ENCODE data around the gene CHMP5. TPM values are rescaled to one million over a fixed set of nuclear protein-coding genes. Genes with fewer than 3 reads are reported as not detected.

The CHMP5 gene
- total and polyA plus RNA-seq, 2 donors, result 79.8 to 118 TPM

DNA sequence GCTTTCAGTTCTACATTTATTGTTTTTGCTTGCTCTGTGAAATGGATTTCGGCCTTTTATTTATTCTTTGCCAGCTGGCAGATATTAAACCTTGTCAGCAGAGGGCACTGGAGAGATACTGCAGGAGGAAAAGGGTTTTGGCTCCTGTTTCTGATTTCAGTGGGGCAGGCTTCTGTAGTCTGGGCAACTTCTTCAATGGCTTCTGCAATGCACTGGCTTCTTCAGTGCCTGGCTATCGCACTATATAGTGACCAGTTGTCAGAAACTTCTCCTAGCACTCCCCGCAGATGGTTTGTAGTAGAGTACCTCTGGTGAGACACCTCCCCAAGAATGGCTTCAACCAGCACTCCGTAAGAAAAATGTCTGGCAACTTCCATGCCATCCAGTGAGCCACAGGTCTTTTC lies 22.2 kb downstream of the CHMP5 start:
- Histone ChIP-seq H3K4me1 (ENCODE audit: control insufficient read depth in 2 of 2, insufficient read depth in 2 of 2, low read length in 2 of 2) (peaks cover 14 to 24% of the 10 kb centered on the region in 2 donors), H3K27ac (ENCODE audit: low read depth in 1 of 2, low read length in 1 of 2) (peak overlapping the region in 1 of 2 donors; percentile 42), H3K27me3 (ENCODE audit: control insufficient read depth in 2 of 2, insufficient read depth in 1 of 2, low read length in 1 of 2) (no peaks in the 10 kb centered on the region), H3K4me3 (ENCODE audit: low read length in 2 of 2) (no peak overlapping the region), H3K9me3 (ENCODE audit: control insufficient read depth in 2 of 2, insufficient read depth in 1 of 2, low read length in 1 of 2) (no peaks in the 10 kb centered on the region), H3K36me3 (ENCODE audit: control insufficient read depth in 2 of 2, insufficient read depth in 2 of 2, low read length in 1 of 2) (peaks cover 5 to 18% of the 10 kb centered on the region in 2 donors)
- WGBS, result 63% methylated on average over 4 of the region's 4 CpGs
- peak in 7 of 9 donors; percentile 56 to 87 (median 67) for DNase-seq (ENCODE audit: low read depth in 6 of 9, low spot score in 9 of 9)

- no peaks in the 10 kb centered on the region for H3K27me3 ChIP-seq (ENCODE audit: control insufficient read depth in 2 of 2, insufficient read depth in 1 of 2, low read length in 1 of 2)
- peaks cover 4 to 20% of the 10 kb centered on the region in 2 donors for H3K36me3 ChIP-seq (ENCODE audit: control insufficient read depth in 2 of 2, insufficient read depth in 2 of 2, low read length in 1 of 2)
- H3K4me1 ChIP-seq (ENCODE audit: control insufficient read depth in 2 of 2, insufficient read depth in 2 of 2, low read length in 2 of 2), result peaks cover 21 to 28% of the 10 kb centered on the region in 2 donors
- H3K9me3 ChIP-seq (ENCODE audit: control insufficient read depth in 2 of 2, insufficient read depth in 1 of 2, low read length in 1 of 2), result no peaks in the 10 kb centered on the region
- H3K27ac ChIP-seq (ENCODE audit: low read depth in 1 of 2, low read length in 1 of 2), result peak overlapping the region in 1 of 2 donors; percentile 84
- H3K4me3 ChIP-seq (ENCODE audit: low read length in 2 of 2), result no peak overlapping the region
- 91% methylated on average over 4 of the region's 4 CpGs for WGBS
- no peak for DNase-seq (ENCODE audit: low read depth in 6 of 9, low spot score in 9 of 9)
Observed at GRCh38 chr9:33288235-33288634, 23.4 kb downstream of the CHMP5 start.

DNA sequence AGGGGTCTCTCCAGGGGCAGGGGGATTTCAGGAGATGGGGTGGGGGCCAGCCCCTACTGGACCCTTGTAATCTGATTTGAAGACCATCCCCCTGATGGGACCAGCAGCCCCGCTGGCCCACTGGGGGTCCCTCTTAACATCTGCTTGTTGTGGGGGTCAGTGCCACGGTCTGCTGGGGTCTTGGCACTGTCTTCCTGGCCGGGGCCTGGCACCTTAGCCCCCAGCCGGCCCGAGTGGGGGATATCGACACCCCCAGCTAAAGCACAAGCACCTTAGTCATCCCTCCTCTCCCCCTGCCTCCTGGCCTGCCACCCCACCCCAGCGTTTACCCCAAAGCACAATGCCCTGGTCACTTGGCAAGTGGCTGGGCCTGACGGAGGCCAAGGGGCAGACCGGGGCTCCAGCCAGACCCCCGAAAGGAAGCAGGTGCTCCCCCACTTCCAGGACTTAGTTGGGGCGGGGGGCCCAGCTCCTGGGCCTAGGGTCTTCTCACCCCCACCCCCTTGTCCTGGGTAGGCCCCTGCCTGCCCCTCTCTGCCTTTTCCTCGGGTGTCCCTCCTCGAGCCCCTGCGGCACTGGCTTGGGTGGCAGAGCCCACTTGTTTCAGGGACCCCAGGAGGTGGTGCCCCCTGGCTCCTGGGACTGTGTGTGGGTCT lies 24.1 kb downstream of the CHMP5 start:
- Histone ChIP-seq H3K36me3 (ENCODE audit: control insufficient read depth in 2 of 2, insufficient read depth in 2 of 2, low read length in 1 of 2) (peaks cover 4 to 15% of the 10 kb centered on the region in 2 donors), H3K27me3 (ENCODE audit: control insufficient read depth in 2 of 2, insufficient read depth in 1 of 2, low read length in 1 of 2) (no peaks in the 10 kb centered on the region), H3K4me3 (ENCODE audit: low read length in 2 of 2) (peak overlapping the region in 1 of 2 donors; percentile 82), H3K9me3 (ENCODE audit: control insufficient read depth in 2 of 2, insufficient read depth in 1 of 2, low read length in 1 of 2) (no peaks in the 10 kb centered on the region), H3K4me1 (ENCODE audit: control insufficient read depth in 2 of 2, insufficient read depth in 2 of 2, low read length in 2 of 2) (peaks cover 21 to 28% of the 10 kb centered on the region in 2 donors), H3K27ac (ENCODE audit: low read depth in 1 of 2, low read length in 1 of 2) (peak overlapping the region; percentile 84 to 100)
- 82% methylated on average over 14 of the region's 14 CpGs for WGBS
- DNase-seq (ENCODE audit: low read depth in 6 of 9, low spot score in 9 of 9), result no peak

GRCh38 chr9:33289496-33289895 lies 24.6 kb downstream of the CHMP5 start:
- H3K4me3 ChIP-seq (ENCODE audit: low read length in 2 of 2), result peak overlapping the region; percentile 82 to 83
- H3K9me3 ChIP-seq (ENCODE audit: control insufficient read depth in 2 of 2, insufficient read depth in 1 of 2, low read length in 1 of 2), result no peaks in the 10 kb centered on the region
- H3K27ac ChIP-seq (ENCODE audit: low read depth in 1 of 2, low read length in 1 of 2), result peak overlapping the region; percentile 99 to 100
- H3K36me3 ChIP-seq (ENCODE audit: control insufficient read depth in 2 of 2, insufficient read depth in 2 of 2, low read length in 1 of 2), result peaks cover 6 to 20% of the 10 kb centered on the region in 2 donors
- 6% methylated on average over 12 of the region's 12 CpGs for WGBS
- H3K27me3 ChIP-seq (ENCODE audit: control insufficient read depth in 2 of 2, insufficient read depth in 1 of 2, low read length in 1 of 2), result no peaks in the 10 kb centered on the region
- peak in 1 of 9 donors; percentile 37 for DNase-seq (ENCODE audit: low read depth in 6 of 9, low spot score in 9 of 9)
- peaks cover 22 to 29% of the 10 kb centered on the region in 2 donors for H3K4me1 ChIP-seq (ENCODE audit: control insufficient read depth in 2 of 2, insufficient read depth in 2 of 2, low read length in 2 of 2)

- Histone ChIP-seq H3K4me1 (ENCODE audit: control insufficient read depth in 2 of 2, insufficient read depth in 2 of 2, low read length in 2 of 2) (peaks cover 26 to 33% of the 10 kb centered on the region in 2 donors), H3K36me3 (ENCODE audit: control insufficient read depth in 2 of 2, insufficient read depth in 2 of 2, low read length in 1 of 2) (peaks cover 10 to 24% of the 10 kb centered on the region in 2 donors), H3K9me3 (ENCODE audit: control insufficient read depth in 2 of 2, insufficient read depth in 1 of 2, low read length in 1 of 2) (no peaks in the 10 kb centered on the region), H3K27ac (ENCODE audit: low read depth in 1 of 2, low read length in 1 of 2) (peak overlapping the region; percentile 99 to 100), H3K27me3 (ENCODE audit: control insufficient read depth in 2 of 2, insufficient read depth in 1 of 2, low read length in 1 of 2) (no peaks in the 10 kb centered on the region), H3K4me3 (ENCODE audit: low read length in 2 of 2) (peak overlapping the region; percentile 82 to 83)
- DNase-seq (ENCODE audit: low read depth in 6 of 9, low spot score in 9 of 9), result no peak
- 2% methylated on average over 14 of the region's 14 CpGs for WGBS
Observed at GRCh38 chr9:33289936-33290246, 25.0 kb downstream of the CHMP5 start.

- Histone ChIP-seq H3K9me3 (ENCODE audit: control insufficient read depth in 2 of 2, insufficient read depth in 1 of 2, low read length in 1 of 2) (no peaks in the 10 kb centered on the region), H3K27ac (ENCODE audit: low read depth in 1 of 2, low read length in 1 of 2) (peak within 1 kb of the TSS; percentile 99 to 100), H3K4me1 (ENCODE audit: control insufficient read depth in 2 of 2, insufficient read depth in 2 of 2, low read length in 2 of 2) (peaks cover 28 to 37% of the 10 kb centered on the region in 2 donors), H3K27me3 (ENCODE audit: control insufficient read depth in 2 of 2, insufficient read depth in 1 of 2, low read length in 1 of 2) (no peaks in the 10 kb centered on the region), H3K36me3 (ENCODE audit: control insufficient read depth in 2 of 2, insufficient read depth in 2 of 2, low read length in 1 of 2) (peaks cover 14 to 29% of the 10 kb centered on the region in 2 donors), H3K4me3 (ENCODE audit: low read length in 2 of 2) (peak within 1 kb of the TSS; percentile 82 to 83)
- WGBS, result under 1% methylated on average over 63 of the region's 63 CpGs
- DNase-seq (ENCODE audit: low read depth in 6 of 9, low spot score in 9 of 9), result peak; percentile 95 to 99 (median 98)
Observed at GRCh38 chr9:33290247-33291030, 25.6 kb downstream of the CHMP5 start, which contains the start of gene NFX1. Gene NFX1, plus strand, starts transcription at chr9:33290516. Its CDS starts 57 bp downstream, at chr9:33290573.

DNA sequence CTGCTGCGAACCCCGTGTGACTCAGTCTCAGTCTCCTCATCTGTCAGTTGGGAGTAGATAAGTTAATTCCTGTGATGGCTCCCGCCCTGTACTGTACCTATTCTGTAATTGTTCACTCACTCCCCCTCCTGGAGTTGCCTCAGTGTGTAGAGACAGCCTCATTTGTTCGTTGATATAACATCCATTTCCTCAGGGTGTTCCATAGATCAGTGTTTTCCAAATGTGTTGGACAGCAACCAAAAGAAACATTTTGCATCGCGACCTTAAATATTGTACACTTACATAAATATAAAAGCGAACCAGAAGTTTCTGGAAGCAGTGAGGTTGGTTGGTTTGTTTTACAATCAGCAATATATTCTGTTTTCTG lies 26.2 kb downstream of the CHMP5 start:
- no peaks in the 10 kb centered on the region for H3K27me3 ChIP-seq (ENCODE audit: control insufficient read depth in 2 of 2, insufficient read depth in 1 of 2, low read length in 1 of 2)
- H3K27ac ChIP-seq (ENCODE audit: low read depth in 1 of 2, low read length in 1 of 2), result peak overlapping the region; percentile 99 to 100
- H3K36me3 ChIP-seq (ENCODE audit: control insufficient read depth in 2 of 2, insufficient read depth in 2 of 2, low read length in 1 of 2), result peaks cover 18 to 35% of the 10 kb centered on the region in 2 donors
- H3K4me3 ChIP-seq (ENCODE audit: low read length in 2 of 2), result peak overlapping the region; percentile 82 to 83
- 28% methylated on average over 7 of the region's 7 CpGs for WGBS
- peaks cover 29 to 43% of the 10 kb centered on the region in 2 donors for H3K4me1 ChIP-seq (ENCODE audit: control insufficient read depth in 2 of 2, insufficient read depth in 2 of 2, low read length in 2 of 2)
- no peaks in the 10 kb centered on the region for H3K9me3 ChIP-seq (ENCODE audit: control insufficient read depth in 2 of 2, insufficient read depth in 1 of 2, low read length in 1 of 2)
- DNase-seq (ENCODE audit: low read depth in 6 of 9, low spot score in 9 of 9), result peak in 3 of 9 donors; percentile 30 to 65 (median 34)

- no peak for DNase-seq (ENCODE audit: low read depth in 6 of 9, low spot score in 9 of 9)
- WGBS, result 97% methylated on average over 5 of the region's 5 CpGs
- peaks cover 23 to 42% of the 10 kb centered on the region in 2 donors for H3K36me3 ChIP-seq (ENCODE audit: control insufficient read depth in 2 of 2, insufficient read depth in 2 of 2, low read length in 1 of 2)
- no peaks in the 10 kb centered on the region for H3K27me3 ChIP-seq (ENCODE audit: control insufficient read depth in 2 of 2, insufficient read depth in 1 of 2, low read length in 1 of 2)
- no peak overlapping the region for H3K27ac ChIP-seq (ENCODE audit: low read depth in 1 of 2, low read length in 1 of 2)
- no peak overlapping the region for H3K4me3 ChIP-seq (ENCODE audit: low read length in 2 of 2)
- peaks cover 33 to 52% of the 10 kb centered on the region in 2 donors for H3K4me1 ChIP-seq (ENCODE audit: control insufficient read depth in 2 of 2, insufficient read depth in 2 of 2, low read length in 2 of 2)
- H3K9me3 ChIP-seq (ENCODE audit: control insufficient read depth in 2 of 2, insufficient read depth in 1 of 2, low read length in 1 of 2), result no peaks in the 10 kb centered on the region
Observed at GRCh38 chr9:33291901-33292300, 27.1 kb downstream of the CHMP5 start.

- no peak overlapping the region for H3K27ac ChIP-seq (ENCODE audit: low read depth in 1 of 2, low read length in 1 of 2)
- WGBS, result 96% methylated on average over 2 of the region's 2 CpGs
- H3K4me3 ChIP-seq (ENCODE audit: low read length in 2 of 2), result no peak overlapping the region
- H3K27me3 ChIP-seq (ENCODE audit: control insufficient read depth in 2 of 2, insufficient read depth in 1 of 2, low read length in 1 of 2), result no peaks in the 10 kb centered on the region
- DNase-seq (ENCODE audit: low read depth in 6 of 9, low spot score in 9 of 9), result no peak
- H3K9me3 ChIP-seq (ENCODE audit: control insufficient read depth in 2 of 2, insufficient read depth in 1 of 2, low read length in 1 of 2), result no peaks in the 10 kb centered on the region
- H3K4me1 ChIP-seq (ENCODE audit: control insufficient read depth in 2 of 2, insufficient read depth in 2 of 2, low read length in 2 of 2), result peaks cover 47 to 61% of the 10 kb centered on the region in 2 donors
- peaks cover 23 to 52% of the 10 kb centered on the region in 2 donors for H3K36me3 ChIP-seq (ENCODE audit: control insufficient read depth in 2 of 2, insufficient read depth in 2 of 2, low read length in 1 of 2)
Observed at GRCh38 chr9:33293782-33294181, 28.9 kb downstream of the CHMP5 start.
